ENCODE results near the gene MARK3.

GRCh38 chr14:103390605-103391004 lies 5.4 kb downstream of the MARK3 start:
- TF ChIP-seq NR2F6 (IDR thresholded peaks at IDR 0.05) (peak; percentile 21; the same call in 1 of the 2 replicates), NR2F6 (CRISPR knock-in tag; IDR thresholded peaks at IDR 0.05) (0 out of 2 replicates have a peak, but pooled peaks have one; percentile 10), ZNF280D (CRISPR knock-in tag; IDR thresholded peaks at IDR 0.05) (no peak), HDAC2 (CRISPR knock-in tag; IDR thresholded peaks at IDR 0.05) (no peak), ZNF232 (CRISPR knock-in tag; IDR thresholded peaks at IDR 0.05; ENCODE audit: borderline replicate concordance) (no peak), TEAD2 (CRISPR knock-in tag; IDR thresholded peaks at IDR 0.05) (no peak), MYC (CRISPR knock-in tag; IDR thresholded peaks at IDR 0.05; ENCODE audit: borderline replicate concordance) (no peak), POLR2AphosphoS5 (IDR thresholded peaks at IDR 0.05; ENCODE audit: low read depth, low read length) (no peak)
